HepG2 (cell line): ENCODE measurements around the gene KHK. TPM values are rescaled to one million over a fixed set of nuclear protein-coding genes. Genes with fewer than 3 reads are reported as not detected.
A peak's percentile ranks its signal among the peaks of the same experiment; 100 is the strongest.

Experiments
- ARID5B ChIP-seq: IDR thresholded peaks from 2 replicates; pipeline ENCODE4 v1.4.0; 2020; ENCODE audit warnings: mild to moderate bottlenecking, missing genetic modification reagents
- BRD4 ChIP-seq: sonication (generic); formaldehyde crosslinking; IDR thresholded peaks from 2 replicates; pipeline ENCODE4 v1.4.0; 2020; ENCODE audit warnings: missing genetic modification reagents
- CBX1 ChIP-seq: IDR thresholded peaks from one replicate; pipeline ENCODE4 v1.6.1; 2016; ENCODE audit warnings: antibody characterized with exemption, low read depth
- CENPX ChIP-seq: sonication (generic); formaldehyde crosslinking; IDR thresholded peaks from 2 replicates; pipeline ENCODE4 v1.9.0; 2021; ENCODE audit warnings: mild to moderate bottlenecking, missing genetic modification reagents, moderate library complexity
- CREM ChIP-seq, 2 experiments: sonication (generic) in 1 of 2; formaldehyde crosslinking in 1 of 2; IDR thresholded peaks; 2 replicates each; pipeline versions ENCODE4 v1.4.0 to v1.6.1; 2016 to 2020; ENCODE audit warnings: antibody characterized with exemption in 1 of 2, mild to moderate bottlenecking in 1 of 2, missing genetic modification reagents in 1 of 2
- ELF3 ChIP-seq: IDR thresholded peaks from 2 replicates; pipeline ENCODE4 v1.6.1; 2016; ENCODE audit warnings: missing genetic modification reagents, missing compliant biosample characterization
- EZH2 ChIP-seq: conservative IDR thresholded peaks from 2 replicates; pipeline ENCODE4 v1.6.1; 2012; ENCODE audit warnings: mild to moderate bottlenecking, low read depth, low read length, moderate library complexity
- GMEB1 ChIP-seq: sonication (generic); formaldehyde crosslinking; IDR thresholded peaks from 2 replicates; pipeline ENCODE4 v1.5.1; 2020; ENCODE audit warnings: missing genetic modification reagents, mild to moderate bottlenecking, borderline replicate concordance
- KLF12 ChIP-seq: sonication (generic); formaldehyde crosslinking; IDR thresholded peaks from 2 replicates; pipeline ENCODE4 v1.4.0; 2020; ENCODE audit warnings: missing genetic modification reagents, borderline replicate concordance
- MAFK ChIP-seq, 2 experiments: IDR thresholded peaks in 1 of 2; conservative IDR thresholded peaks in 1 of 2; 2 replicates each; pipeline ENCODE4 v1.6.1; 2011; ENCODE audit warnings: improper control_type of control experiment in 2 of 2, low read length in 2 of 2
- RNF2 ChIP-seq: fragments of 450-650 bp; conservative IDR thresholded peaks from 2 replicates; pipeline ENCODE4 v1.6.1; 2016; ENCODE audit warnings: low read depth
- SP1 ChIP-seq, 2 experiments: fragments of 450-650 bp in 1 of 2; sonication (generic) in 1 of 2; formaldehyde crosslinking in 1 of 2; IDR thresholded peaks; 2 replicates each; pipeline versions ENCODE4 v1.4.0 to v1.6.1; 2016 to 2020; ENCODE audit warnings: missing genetic modification reagents in 1 of 2
- SRF ChIP-seq: IDR thresholded peaks from 2 replicates; pipeline ENCODE4 v1.6.1; 2011; ENCODE audit warnings: mild to moderate bottlenecking, low read depth, low read length, moderate library complexity
- ZBTB38 ChIP-seq: sonication (generic); formaldehyde crosslinking; IDR thresholded peaks from 2 replicates; pipeline ENCODE4 v1.5.1; 2020; ENCODE audit warnings: mild to moderate bottlenecking, missing genetic modification reagents
- ZNF558 ChIP-seq: sonication (generic); formaldehyde crosslinking; IDR thresholded peaks from 2 replicates; pipeline ENCODE4 v1.9.0; 2022; ENCODE audit warnings: mild to moderate bottlenecking, missing genetic modification reagents, borderline replicate concordance
- ZNF589 ChIP-seq: sonication (generic); formaldehyde crosslinking; conservative IDR thresholded peaks from 2 replicates; pipeline ENCODE4 v1.8.0; 2022; ENCODE audit warnings: mild to moderate bottlenecking, moderate library complexity, missing genetic modification reagents
- ZNF746 ChIP-seq: sonication (generic); formaldehyde crosslinking; IDR thresholded peaks from 2 replicates; pipeline ENCODE4 v1.8.0; 2022; ENCODE audit warnings: mild to moderate bottlenecking, missing genetic modification reagents
- polyA plus RNA-seq, 8 experiments: library from polyadenylated mRNA; depleted of rRNA in 3 of 8; stranded (reverse) in 7 of 8; unstranded in 1 of 8; fragments of >200 nt; fragmentation: Illumina TruSeq in 4 of 8; extraction: Trizol in 4 of 8; gene quantifications; 2 replicates each; pipeline versions ENCODE4 v1.2.1 to v1.2.3, GENCODE V29; 2011 to 2016; ENCODE audit warnings: low read depth in 4 of 8, missing spikeins in 1 of 8, mixed read lengths in 1 of 8; ENCODE audit not compliant: insufficient read depth in 1 of 8
- total RNA-seq, 5 experiments: library from RNA; depleted of rRNA; stranded (reverse); fragments of >200 nt; fragmentation: Illumina TruSeq; extraction: Trizol; gene quantifications; 2 replicates each; pipeline ENCODE4 v1.2.3, GENCODE V29; 2016; ENCODE audit warnings: low read depth in 1 of 5
- TF ChIP-seq, protein P1 (sequence below): IDR thresholded peaks from 2 replicates; pipeline ENCODE4 v1.6.1; 2018; ENCODE audit warnings: missing genetic modification reagents, mild to moderate bottlenecking, missing compliant biosample characterization

KHK gene
- total and polyA plus RNA-seq, 2 of the 13 experiments (the other 11 are each of a cell fraction or from before 2014, with no cell fraction given) = 40.9 to 99.2 TPM

GRCh38 chr2:27050281-27050995, 36.1 kb upstream of the KHK start (continued):
- TF ChIP-seq KLF12 (CRISPR knock-in tag) (peak; percentile 96), ZNF558 (CRISPR knock-in tag) (no peak), RNF2 (peak; percentile 78), SP1 (IDR thresholded peaks at IDR 0.05) (no peak), SP1 (CRISPR knock-in tag; IDR thresholded peaks at IDR 0.05) (peak; percentile 40), MAFK (conservative IDR thresholded peaks at IDR 0.05 in 1 of 2, IDR thresholded peaks at IDR 0.05 in 1 of 2; ENCODE audit: low read length in 2 of 2) (no peak), GMEB1 (CRISPR knock-in tag) (peak; percentile 54; the same call in 1 of the 2 replicates), CENPX (CRISPR knock-in tag) (no peak), ARID5B (CRISPR knock-in tag) (no peak; the same call in 1 of the 2 replicates), ZNF746 (CRISPR knock-in tag) (no peak; the same call in 1 of the 2 replicates), ZBTB38 (CRISPR knock-in tag) (peak; percentile 82; the same call in 1 of the 2 replicates), ELF3 (CRISPR knock-in tag) (peak; percentile 8), CREM (IDR thresholded peaks at IDR 0.05) (0 out of 2 replicates have a peak, but pooled peaks have one; percentile 29), CREM (CRISPR knock-in tag; IDR thresholded peaks at IDR 0.05) (no peak), CBX1 (peak; percentile 85), EZH2 (no peak), ZNF589 (CRISPR knock-in tag) (peak; percentile 73; the same call in 1 of the 2 replicates), SRF (peak; percentile 57), BRD4 (CRISPR knock-in tag) (0 out of 2 replicates have a peak, but pooled peaks have one; percentile 17)
- TF ChIP-seq, protein P1, sequence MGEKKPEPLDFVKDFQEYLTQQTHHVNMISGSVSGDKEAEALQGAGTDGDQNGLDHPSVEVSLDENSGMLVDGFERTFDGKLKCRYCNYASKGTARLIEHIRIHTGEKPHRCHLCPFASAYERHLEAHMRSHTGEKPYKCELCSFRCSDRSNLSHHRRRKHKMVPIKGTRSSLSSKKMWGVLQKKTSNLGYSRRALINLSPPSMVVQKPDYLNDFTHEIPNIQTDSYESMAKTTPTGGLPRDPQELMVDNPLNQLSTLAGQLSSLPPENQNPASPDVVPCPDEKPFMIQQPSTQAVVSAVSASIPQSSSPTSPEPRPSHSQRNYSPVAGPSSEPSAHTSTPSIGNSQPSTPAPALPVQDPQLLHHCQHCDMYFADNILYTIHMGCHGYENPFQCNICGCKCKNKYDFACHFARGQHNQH (CRISPR knock-in tag) = peak; percentile 82; the same call in 1 of the 2 replicates
